Suppressor macrophage (primary cell): ENCODE results near the gene L3MBTL4.
"Not testable (repeated sequence)": the region's sequence is repeated elsewhere in the genome, so short reads cannot be mapped to it uniquely, and the experiment has no call there.

ENCODE experiments used
- DNase-seq, 4 experiments: peaks; one replicate each; pipeline ENCODE4 v3.0.0-alpha.2; 2020 to 2022

Gene L3MBTL4

GRCh38 chr18:6249170-6249569 is 165.5 kb downstream of the L3MBTL4 start:
- peak in 1 of 4 experiments; percentile 12 for DNase-seq

GRCh38 chr18:6248017-6248416 is 166.7 kb downstream of the L3MBTL4 start:
- no peak for DNase-seq

GRCh38 chr18:6242004-6242403 is 172.7 kb downstream of the L3MBTL4 start:
- no peak for DNase-seq

- DNase-seq: no peak
Measured at GRCh38 chr18:6239716-6240115, 175.0 kb downstream of the L3MBTL4 start.

GRCh38 chr18:6236258-6236657 is 178.5 kb downstream of the L3MBTL4 start:
- DNase-seq: peak in 2 of 4 experiments; percentile 10 to 19

- no peak for DNase-seq
Measured at GRCh38 chr18:6222271-6222670, 192.4 kb downstream of the L3MBTL4 start.

GRCh38 chr18:6221602-6222014 is 193.1 kb downstream of the L3MBTL4 start:
- no peak for DNase-seq

GRCh38 chr18:6220129-6220528 is 194.6 kb downstream of the L3MBTL4 start:
- no peak for DNase-seq

GRCh38 chr18:6219116-6219717 is 195.5 kb downstream of the L3MBTL4 start:
- peak; percentile 11 to 42 (median 30) for DNase-seq

- no peak for DNase-seq
Measured at GRCh38 chr18:6215888-6216287, 198.8 kb downstream of the L3MBTL4 start.

- no peak for DNase-seq
Measured at GRCh38 chr18:6211174-6211504, 203.6 kb downstream of the L3MBTL4 start.

- peak in 1 of 4 experiments; percentile 17 for DNase-seq
Measured at GRCh38 chr18:6210349-6211173, 204.2 kb downstream of the L3MBTL4 start.

- DNase-seq: no peak
Measured at GRCh38 chr18:6207941-6208340, 206.8 kb downstream of the L3MBTL4 start.

GRCh38 chr18:6207116-6207515 is 207.6 kb downstream of the L3MBTL4 start:
- no peak for DNase-seq

GRCh38 chr18:6205706-6206105 is 209.0 kb downstream of the L3MBTL4 start:
- DNase-seq: no peak

GRCh38 chr18:6204476-6204875 is 210.2 kb downstream of the L3MBTL4 start:
- no peak for DNase-seq

- no peak for DNase-seq
Measured at GRCh38 chr18:6203791-6204190, 210.9 kb downstream of the L3MBTL4 start.

- DNase-seq: no peak
Measured at GRCh38 chr18:6202861-6203260, 211.8 kb downstream of the L3MBTL4 start.

- DNase-seq: no peak
Measured at GRCh38 chr18:6200204-6200774, 214.4 kb downstream of the L3MBTL4 start.

- no peak for DNase-seq
Measured at GRCh38 chr18:6199777-6200176, 214.9 kb downstream of the L3MBTL4 start.

GRCh38 chr18:6198585-6198984 is 216.1 kb downstream of the L3MBTL4 start:
- no peak for DNase-seq

GRCh38 chr18:6194640-6195039 is 220.1 kb downstream of the L3MBTL4 start:
- DNase-seq: no peak

GRCh38 chr18:6185782-6186181 is 228.9 kb downstream of the L3MBTL4 start:
- not testable (repeated sequence) for DNase-seq
